CD14-positive monocyte (primary cell): ENCODE data around the gene SMC4. TPM values are rescaled to one million over a fixed set of nuclear protein-coding genes. Genes with fewer than 3 reads are reported as not detected.
A peak's percentile ranks its signal among the peaks of the same experiment; 100 is the strongest.

Source experiments
- DNase-seq, 3 donors: peaks; one replicate each; pipeline ENCODE4 v3.0.0-alpha.2; 2011 to 2022
- H2AFZ ChIP-seq: 2 replicates; pipeline ENCODE4 v1.6.0; 2012; ENCODE audit warnings: mild to moderate bottlenecking, low read depth, low read length, inconsistent platforms; ENCODE audit not compliant: insufficient read depth, poor library complexity, severe bottlenecking
- H3K27ac ChIP-seq, 2 donors: 1 replicate in 1 of 2; 2 replicates in 1 of 2; pipeline ENCODE4 v1.5.1; 2012 to 2013; ENCODE audit warnings: low read length in 2 of 2, control low read depth in 1 of 2, inconsistent platforms in 1 of 2, low read depth in 1 of 2, mild to moderate bottlenecking in 1 of 2
- H3K27me3 ChIP-seq, 2 donors: one replicate each; pipeline versions ENCODE4 v1.6.0 to v1.6.1; 2011 to 2013; ENCODE audit warnings: low read length in 2 of 2; ENCODE audit not compliant: control insufficient read depth in 2 of 2, insufficient read depth in 2 of 2
- H3K36me3 ChIP-seq, 2 donors: replicated peaks in 1 of 2; 1 replicate in 1 of 2; 2 replicates in 1 of 2; pipeline versions ENCODE4 v1.5.1 to v1.6.1; 2012 to 2013; ENCODE audit warnings: low read length in 2 of 2, control low read depth in 1 of 2, inconsistent platforms in 1 of 2, mild to moderate bottlenecking in 1 of 2; ENCODE audit not compliant: insufficient read depth in 2 of 2, control insufficient read depth in 1 of 2
- H3K4me1 ChIP-seq, 2 donors: 1 replicate in 1 of 2; 2 replicates in 1 of 2; pipeline versions ENCODE4 v1.5.1 to v1.6.1; 2012 to 2013; ENCODE audit warnings: low read length in 2 of 2, control low read depth in 1 of 2, inconsistent platforms in 1 of 2, mild to moderate bottlenecking in 1 of 2, moderate library complexity in 1 of 2; ENCODE audit not compliant: insufficient read depth in 2 of 2, control insufficient read depth in 1 of 2
- H3K4me2 ChIP-seq: replicated peaks from 2 replicates; pipeline ENCODE3; 2012; ENCODE audit warnings: low read length, moderate library complexity, mild to moderate bottlenecking; ENCODE audit not compliant: poor library complexity, severe bottlenecking; ENCODE audit errors: extremely low read depth
- H3K4me3 ChIP-seq, 3 experiments: fragments of 200-600 bp in 1 of 3; sonication (generic) in 1 of 3; replicated peaks in 1 of 3; 1 replicate in 2 of 3; 2 replicates in 1 of 3; pipeline ENCODE4 v1.5.1; 2011 to 2013; ENCODE audit warnings: low read length in 3 of 3, mild to moderate bottlenecking in 3 of 3, control low read depth in 2 of 3, low read depth in 2 of 3, inconsistent platforms in 1 of 3, moderate library complexity in 1 of 3
- H3K79me2 ChIP-seq: 2 replicates; pipeline ENCODE4 v1.6.0; 2012; ENCODE audit warnings: mild to moderate bottlenecking, control low read depth, inconsistent platforms, low read length, moderate library complexity; ENCODE audit not compliant: insufficient read depth
- H3K9ac ChIP-seq: 2 replicates; pipeline ENCODE4 v1.6.0; 2017; ENCODE audit warnings: low read length, mild to moderate bottlenecking; ENCODE audit not compliant: insufficient read depth, poor library complexity, severe bottlenecking
- H3K9me3 ChIP-seq, 2 donors: replicated peaks in 1 of 2; 1 replicate in 1 of 2; 2 replicates in 1 of 2; pipeline versions ENCODE4 v1.5.1 to v1.6.1; 2012 to 2013; ENCODE audit warnings: low read length in 2 of 2, control low read depth in 1 of 2; ENCODE audit not compliant: control insufficient read depth in 1 of 2, insufficient read depth in 1 of 2
- H4K20me1 ChIP-seq: 2 replicates; pipeline ENCODE4 v1.6.0; 2012; ENCODE audit warnings: mild to moderate bottlenecking, low read length, control low read depth, moderate library complexity; ENCODE audit not compliant: insufficient read depth
- H3K27ac Mint-ChIP-seq, 7 donors: one replicate each; pipeline ENCODE4 v1.8.0; 2020; ENCODE audit warnings: mild to moderate bottlenecking in 7 of 7, mixed read lengths in 7 of 7, moderate library complexity in 6 of 7, inconsistent platforms in 2 of 7
- H3K27me3 Mint-ChIP-seq, 3 donors: one replicate each; pipeline ENCODE4 v1.8.0; 2021 to 2022; ENCODE audit warnings: low read depth in 3 of 3, mild to moderate bottlenecking in 3 of 3, mixed read lengths in 3 of 3, moderate library complexity in 3 of 3, inconsistent platforms in 1 of 3
- H3K36me3 Mint-ChIP-seq, 2 donors: one replicate each; pipeline ENCODE4 v1.8.0; 2020; ENCODE audit warnings: mixed read lengths in 2 of 2, inconsistent platforms in 1 of 2, mild to moderate bottlenecking in 1 of 2
- H3K4me1 Mint-ChIP-seq: one replicate; pipeline ENCODE4 v1.8.0; 2020; ENCODE audit warnings: mild to moderate bottlenecking, mixed read lengths
- H3K4me3 Mint-ChIP-seq, 2 donors: one replicate each; pipeline ENCODE4 v1.8.0; 2020; ENCODE audit warnings: mild to moderate bottlenecking in 2 of 2, mixed read lengths in 2 of 2, moderate library complexity in 1 of 2
- H3K9me3 Mint-ChIP-seq, 7 donors: one replicate each; pipeline ENCODE4 v1.8.0; 2020 to 2022; ENCODE audit warnings: mixed read lengths in 7 of 7, mild to moderate bottlenecking in 6 of 7, moderate library complexity in 6 of 7, inconsistent platforms in 2 of 7
- CTCF ChIP-seq: fragments of 200-600 bp; IDR thresholded peaks from one replicate; pipeline ENCODE4 v1.8.0; 2022; ENCODE audit warnings: antibody characterized with exemption, mild to moderate bottlenecking
- WGBS: methylation state at CpG from one replicate; pipeline ENCODE4 v1.1.5; 2013; ENCODE audit warnings: missing lambda C conversion rate; ENCODE audit not compliant: insufficient coverage; 5-methylcytosine and 5-hydroxymethylcytosine counted together
- intact Hi-C, 2 donors: fragments of 100-400 bp; cut with micrococcal nuclease; formaldehyde crosslinking; loops; one replicate each; pipeline versions ENCODE4 v1.15.0 to v1.15.1; 2023
- polyA plus RNA-seq, 3 donors: library from polyadenylated mRNA; depleted of rRNA in 1 of 3; unstranded in 2 of 3; stranded (reverse) in 1 of 3; fragments of 300-500 nt in 2 of 3; fragments of >200 nt in 1 of 3; fragmentation: Illumina TruSeq in 2 of 3; gene quantifications; 1 replicate in 2 of 3; 2 replicates in 1 of 3; pipeline ENCODE4 v1.2.3, GENCODE V29; 2012 to 2021

SMC4 gene
- polyA plus RNA-seq, 3 donors: 6.8 to 17.2 (median 14.1) TPM

GRCh38 chr3:160374472-160374871 lies 25.0 kb upstream of the SMC4 start:
- H3K4me3 Mint-ChIP-seq: no peak overlapping the region
- no peak for DNase-seq
- Histone ChIP-seq H3K79me2 (no peaks in the 10 kb centered on the region), H2AFZ (no peak overlapping the region), H3K36me3 (peaks cover 9 to 31% of the 10 kb centered on the region in 2 donors), H4K20me1 (no peaks in the 10 kb centered on the region), H3K9ac (no peak overlapping the region), H3K9me3 (no peaks in the 10 kb centered on the region), H3K4me3 (no peak overlapping the region), H3K4me2 (no peak overlapping the region), H3K4me1 (no peaks in the 10 kb centered on the region), H3K27ac (no peak overlapping the region), H3K27me3 (no peaks in the 10 kb centered on the region)
- intact Hi-C loops: no loop called here
- no peaks in the 10 kb centered on the region for H3K4me1 Mint-ChIP-seq
- peaks cover 0 to 3% (median 0%) of the 10 kb centered on the region in 3 donors for H3K27me3 Mint-ChIP-seq
- H3K27ac Mint-ChIP-seq: peak overlapping the region in 1 of 7 donors; percentile 61
- H3K9me3 Mint-ChIP-seq: peaks cover 0 to 2% (median 0%) of the 10 kb centered on the region in 7 donors
- H3K36me3 Mint-ChIP-seq: peaks cover 11 to 19% of the 10 kb centered on the region in 2 donors
- no CpG with 5 or more reads among the region's 2 CpGs for WGBS
- TF ChIP-seq CTCF: no peak

DNA sequence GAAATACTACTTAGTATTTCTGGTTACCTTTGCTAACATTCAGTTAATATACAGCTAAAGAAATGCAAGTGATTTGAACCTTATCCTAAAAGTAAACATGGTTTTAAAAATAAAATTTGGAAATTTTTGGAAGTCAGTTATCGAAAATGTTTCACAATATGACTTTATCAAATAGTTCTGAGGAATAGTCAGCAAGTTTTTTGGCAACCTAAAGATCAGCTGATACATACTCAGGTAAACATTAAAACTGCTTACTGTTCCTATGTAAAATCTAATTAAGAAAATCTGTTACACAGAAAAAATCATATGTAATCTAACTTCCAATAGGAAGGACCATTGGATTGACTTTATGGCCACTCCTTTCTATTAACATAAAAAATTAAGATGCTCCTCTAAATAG lies 24.5 kb upstream of the SMC4 start:
- H3K27me3 ChIP-seq: no peaks in the 10 kb centered on the region
- Mint-ChIP-seq H3K9me3 (peaks cover 0 to 2% (median 0%) of the 10 kb centered on the region in 7 donors), H3K4me1 (no peaks in the 10 kb centered on the region), H3K27ac (no peak overlapping the region), H3K27me3 (peaks cover 0 to 3% (median 0%) of the 10 kb centered on the region in 3 donors), H3K4me3 (no peak overlapping the region), H3K36me3 (peaks cover 14 to 23% of the 10 kb centered on the region in 2 donors)
- no peak overlapping the region for H3K4me2 ChIP-seq
- no peak overlapping the region for H3K9ac ChIP-seq
- DNase-seq: no peak
- no peak overlapping the region for H3K27ac ChIP-seq
- H4K20me1 ChIP-seq: no peaks in the 10 kb centered on the region
- H2AFZ ChIP-seq: no peak overlapping the region
- no peaks in the 10 kb centered on the region for H3K9me3 ChIP-seq
- no peak overlapping the region for H3K4me3 ChIP-seq
- H3K36me3 ChIP-seq: peaks cover 9 to 31% of the 10 kb centered on the region in 2 donors
- H3K79me2 ChIP-seq: no peaks in the 10 kb centered on the region
- TF ChIP-seq CTCF: no peak
- intact Hi-C loops: no loop called here
- no peaks in the 10 kb centered on the region for H3K4me1 ChIP-seq
- WGBS: no CpG with 5 or more reads among the region's 1 CpG
